T-helper 2 cell treated with Interferon-gamma antibody and Interleukin-4, amounts not matched to agents 5 μg/mL and 100 μg/mL, for 36 hours (primary cell): ENCODE data around the gene UTF1.
"Not testable (repeated sequence)": the region's sequence is repeated elsewhere in the genome, so short reads cannot be mapped to it uniquely, and the experiment has no call there.

Experiments used
- DNase-seq: peaks from one replicate; pipeline ENCODE4 v3.0.0; 2021; ENCODE audit warnings: low spot score
- H3K27ac Mint-ChIP-seq: one replicate; pipeline ENCODE4 v1.8.0; 2021; ENCODE audit warnings: mild to moderate bottlenecking, mixed read lengths
- H3K27me3 Mint-ChIP-seq: one replicate; pipeline ENCODE4 v1.8.0; 2021; ENCODE audit warnings: low read depth, mixed read lengths
- H3K36me3 Mint-ChIP-seq: one replicate; pipeline ENCODE4 v1.8.0; 2021; ENCODE audit warnings: low read depth, mixed read lengths
- H3K4me1 Mint-ChIP-seq: one replicate; pipeline ENCODE4 v1.8.0; 2021; ENCODE audit warnings: low read depth, mixed read lengths
- H3K4me3 Mint-ChIP-seq: one replicate; pipeline ENCODE4 v1.8.0; 2022; ENCODE audit warnings: mild to moderate bottlenecking, moderate library complexity, mixed read lengths
- H3K9me3 Mint-ChIP-seq: one replicate; pipeline ENCODE4 v1.8.0; 2021; ENCODE audit warnings: mixed read lengths

The UTF1 gene

GRCh38 chr10:133221756-133222155, 8.3 kb upstream of the UTF1 start:
- H3K4me1 Mint-ChIP-seq = peaks cover 12% of the 10 kb centered on the region
- not testable (repeated sequence) for H3K36me3 Mint-ChIP-seq, H3K27ac Mint-ChIP-seq, DNase-seq, H3K4me3 Mint-ChIP-seq, H3K27me3 Mint-ChIP-seq, H3K9me3 Mint-ChIP-seq

- Mint-ChIP-seq H3K27me3 (peaks cover 17% of the 10 kb centered on the region), H3K4me3 (no peak overlapping the region), H3K9me3 (no peaks in the 10 kb centered on the region), H3K36me3 (no peaks in the 10 kb centered on the region), H3K4me1 (peaks cover 12% of the 10 kb centered on the region), H3K27ac (no peak overlapping the region)
- DNase-seq = no peak
These were observed 5.9 kb upstream of the UTF1 start for GRCh38 chr10:133224076-133224475.

GRCh38 chr10:133224756-133225372, 5.2 kb upstream of the UTF1 start:
- H3K36me3 Mint-ChIP-seq = no peaks in the 10 kb centered on the region
- H3K9me3 Mint-ChIP-seq = no peaks in the 10 kb centered on the region
- H3K4me1 Mint-ChIP-seq = peaks cover 12% of the 10 kb centered on the region
- no peak for DNase-seq
- H3K27ac Mint-ChIP-seq = no peak overlapping the region
- peak overlapping the region; percentile 36 for H3K4me3 Mint-ChIP-seq
- peaks cover 22% of the 10 kb centered on the region for H3K27me3 Mint-ChIP-seq

- Mint-ChIP-seq H3K4me3 (peak overlapping the region; percentile 46), H3K9me3 (no peaks in the 10 kb centered on the region), H3K27ac (peak overlapping the region; percentile 55), H3K36me3 (no peaks in the 10 kb centered on the region), H3K4me1 (peaks cover 12% of the 10 kb centered on the region), H3K27me3 (peaks cover 22% of the 10 kb centered on the region)
- peak; percentile 29 for DNase-seq
These were observed 4.3 kb upstream of the UTF1 start for GRCh38 chr10:133225707-133226191.

GRCh38 chr10:133226251-133226808, 3.7 kb upstream of the UTF1 start:
- Mint-ChIP-seq H3K4me3 (peak overlapping the region; percentile 46), H3K27me3 (peaks cover 26% of the 10 kb centered on the region), H3K27ac (peak overlapping the region; percentile 55), H3K9me3 (no peaks in the 10 kb centered on the region), H3K36me3 (no peaks in the 10 kb centered on the region), H3K4me1 (peaks cover 12% of the 10 kb centered on the region)
- DNase-seq = peak; percentile 16

- peaks cover 12% of the 10 kb centered on the region for H3K4me1 Mint-ChIP-seq
- H3K27ac Mint-ChIP-seq = no peak overlapping the region
- no peaks in the 10 kb centered on the region for H3K36me3 Mint-ChIP-seq
- DNase-seq = no peak
- no peaks in the 10 kb centered on the region for H3K9me3 Mint-ChIP-seq
- peaks cover 35% of the 10 kb centered on the region for H3K27me3 Mint-ChIP-seq
- H3K4me3 Mint-ChIP-seq = no peak overlapping the region
These were observed 2.8 kb upstream of the UTF1 start for GRCh38 chr10:133227256-133227655.

- no peak for DNase-seq
- Mint-ChIP-seq H3K27ac (no peak overlapping the region), H3K9me3 (no peaks in the 10 kb centered on the region), H3K27me3 (peaks cover 56% of the 10 kb centered on the region), H3K4me1 (peaks cover 12% of the 10 kb centered on the region), H3K4me3 (peak overlapping the region; percentile 5), H3K36me3 (no peaks in the 10 kb centered on the region)
These were observed 563 bp upstream of the UTF1 start for GRCh38 chr10:133229265-133230043.

GRCh38 chr10:133230387-133231195, 574 bp downstream of the UTF1 start:
- Mint-ChIP-seq H3K36me3 (no peaks in the 10 kb centered on the region), H3K9me3 (no peaks in the 10 kb centered on the region), H3K27me3 (peaks cover 62% of the 10 kb centered on the region), H3K4me1 (peaks cover 14% of the 10 kb centered on the region), H3K4me3 (no peak overlapping the region), H3K27ac (no peak overlapping the region)
- DNase-seq = no peak

- H3K27ac Mint-ChIP-seq = no peak overlapping the region
- H3K9me3 Mint-ChIP-seq = no peaks in the 10 kb centered on the region
- peak overlapping the region; percentile 29 for H3K4me3 Mint-ChIP-seq
- peaks cover 7% of the 10 kb centered on the region for H3K4me1 Mint-ChIP-seq
- H3K36me3 Mint-ChIP-seq = no peaks in the 10 kb centered on the region
- H3K27me3 Mint-ChIP-seq = peaks cover 66% of the 10 kb centered on the region
- no peak for DNase-seq
These were observed 1.4 kb downstream of the UTF1 start for GRCh38 chr10:133231244-133231945.

- H3K9me3 Mint-ChIP-seq = no peaks in the 10 kb centered on the region
- no peak for DNase-seq
- no peak overlapping the region for H3K27ac Mint-ChIP-seq
- no peak overlapping the region for H3K4me3 Mint-ChIP-seq
- peaks cover 4% of the 10 kb centered on the region for H3K4me1 Mint-ChIP-seq
- H3K27me3 Mint-ChIP-seq = peaks cover 60% of the 10 kb centered on the region
- H3K36me3 Mint-ChIP-seq = no peaks in the 10 kb centered on the region
These were observed 2.0 kb downstream of the UTF1 start for GRCh38 chr10:133231946-133232574.

- not testable (repeated sequence) for H3K9me3 Mint-ChIP-seq, H3K36me3 Mint-ChIP-seq, H3K4me1 Mint-ChIP-seq, DNase-seq, H3K4me3 Mint-ChIP-seq, H3K27ac Mint-ChIP-seq
- H3K27me3 Mint-ChIP-seq = peaks cover 61% of the 10 kb centered on the region
These were observed 4.8 kb downstream of the UTF1 start for GRCh38 chr10:133234796-133235195.

- Mint-ChIP-seq H3K36me3 (no peaks in the 10 kb centered on the region), H3K27ac (no peak overlapping the region), H3K4me3 (peak overlapping the region; percentile 43), H3K9me3 (no peaks in the 10 kb centered on the region), H3K27me3 (peaks cover 62% of the 10 kb centered on the region), H3K4me1 (peaks cover 4% of the 10 kb centered on the region)
- no peak for DNase-seq
These were observed 5.3 kb downstream of the UTF1 start for GRCh38 chr10:133235265-133235855.

- no peaks in the 10 kb centered on the region for H3K36me3 Mint-ChIP-seq
- H3K27me3 Mint-ChIP-seq = peaks cover 67% of the 10 kb centered on the region
- H3K27ac Mint-ChIP-seq = no peak overlapping the region
- DNase-seq = no peak
- peak overlapping the region; percentile 43 for H3K4me3 Mint-ChIP-seq
- H3K4me1 Mint-ChIP-seq = peaks cover 7% of the 10 kb centered on the region
- H3K9me3 Mint-ChIP-seq = no peaks in the 10 kb centered on the region
These were observed 5.9 kb downstream of the UTF1 start for GRCh38 chr10:133235932-133236331.
